Fibroblast of lung (primary cell): ENCODE measurements around the gene CNN3.

Experiments
- EZH2 ChIP-seq: IDR thresholded peaks from 2 replicates; pipeline ENCODE4 v1.5.1; 2012; ENCODE audit warnings: low read length, control low read depth, mild to moderate bottlenecking; ENCODE audit errors: missing control alignments
- TF ChIP-seq, protein P1 (sequence below), 2 donors: IDR thresholded peaks in 1 of 2; conservative IDR thresholded peaks in 1 of 2; 1 replicate in 1 of 2; 2 replicates in 1 of 2; pipeline ENCODE4 v1.5.1; 2011 to 2012; ENCODE audit warnings: low read length in 2 of 2, control low read depth in 1 of 2, inconsistent platforms in 1 of 2, low read depth in 1 of 2, mild to moderate bottlenecking in 1 of 2

DNA sequence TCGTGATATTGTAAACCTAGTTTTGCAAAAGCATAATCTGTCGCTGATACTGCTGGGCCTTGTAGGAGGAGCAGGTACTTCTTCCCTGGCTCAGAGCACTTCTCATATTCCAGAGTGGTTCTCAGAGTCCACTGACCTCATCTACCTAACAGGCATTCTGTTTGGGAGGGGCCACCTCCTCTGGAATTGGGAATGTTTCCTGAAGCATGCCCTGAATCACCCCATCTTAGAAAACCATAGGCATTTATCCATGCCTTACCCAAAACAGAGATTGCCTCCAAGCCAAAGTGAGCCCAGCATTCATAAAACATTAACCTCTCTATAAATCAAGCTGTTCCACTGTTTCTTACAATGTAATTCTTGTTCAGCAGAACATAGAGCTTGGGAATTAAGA is 71.6 kb downstream of the CNN3 start:
- TF ChIP-seq, protein P1, sequence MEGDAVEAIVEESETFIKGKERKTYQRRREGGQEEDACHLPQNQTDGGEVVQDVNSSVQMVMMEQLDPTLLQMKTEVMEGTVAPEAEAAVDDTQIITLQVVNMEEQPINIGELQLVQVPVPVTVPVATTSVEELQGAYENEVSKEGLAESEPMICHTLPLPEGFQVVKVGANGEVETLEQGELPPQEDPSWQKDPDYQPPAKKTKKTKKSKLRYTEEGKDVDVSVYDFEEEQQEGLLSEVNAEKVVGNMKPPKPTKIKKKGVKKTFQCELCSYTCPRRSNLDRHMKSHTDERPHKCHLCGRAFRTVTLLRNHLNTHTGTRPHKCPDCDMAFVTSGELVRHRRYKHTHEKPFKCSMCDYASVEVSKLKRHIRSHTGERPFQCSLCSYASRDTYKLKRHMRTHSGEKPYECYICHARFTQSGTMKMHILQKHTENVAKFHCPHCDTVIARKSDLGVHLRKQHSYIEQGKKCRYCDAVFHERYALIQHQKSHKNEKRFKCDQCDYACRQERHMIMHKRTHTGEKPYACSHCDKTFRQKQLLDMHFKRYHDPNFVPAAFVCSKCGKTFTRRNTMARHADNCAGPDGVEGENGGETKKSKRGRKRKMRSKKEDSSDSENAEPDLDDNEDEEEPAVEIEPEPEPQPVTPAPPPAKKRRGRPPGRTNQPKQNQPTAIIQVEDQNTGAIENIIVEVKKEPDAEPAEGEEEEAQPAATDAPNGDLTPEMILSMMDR (conservative IDR thresholded peaks at IDR 0.05 in 1 of 2, IDR thresholded peaks at IDR 0.05 in 1 of 2; ENCODE audit: low read depth in 1 of 2, low read length in 2 of 2), result no peak
- TF ChIP-seq EZH2, result no peak
